Measurements from ENCODE around the gene AHCYL2. TPM values are rescaled to one million over a fixed set of nuclear protein-coding genes. Genes with fewer than 3 reads are reported as not detected.

Gene AHCYL2
- total RNA-seq, 1 donor from 2014 or later, result 106 TPM

- ATAC-seq (no peak), DNase-seq (no peak)
- no peak overlapping the region for H3K27ac ChIP-seq
- no peaks in the 10 kb centered on the region for H3K9me3 ChIP-seq
- no peak overlapping the region for H3K4me3 ChIP-seq
- H3K36me3 ChIP-seq, result no peaks in the 10 kb centered on the region
- intact Hi-C loops (cut with DNase I), result no loop called here
- H3K27me3 ChIP-seq, result no peaks in the 10 kb centered on the region
- H3K4me1 ChIP-seq, result no peaks in the 10 kb centered on the region
- no peak for TF ChIP-seq CTCF (IDR thresholded peaks at IDR 0.05)
Observed at GRCh38 chr7:129466796-129467195, 242.0 kb downstream of the AHCYL2 start.

- Histone ChIP-seq H3K4me1 (no peaks in the 10 kb centered on the region), H3K36me3 (no peaks in the 10 kb centered on the region), H3K27me3 (no peaks in the 10 kb centered on the region), H3K27ac (peak overlapping the region; percentile 52), H3K4me3 (no peak overlapping the region), H3K9me3 (no peaks in the 10 kb centered on the region)
- ATAC-seq (peak; percentile 74), DNase-seq (no peak)
- intact Hi-C loops (cut with DNase I), result no loop called here
- no peak for TF ChIP-seq CTCF (IDR thresholded peaks at IDR 0.05)
Observed at GRCh38 chr7:129468087-129468486, 243.3 kb downstream of the AHCYL2 start.

GRCh38 chr7:129468547-129468946 lies 243.7 kb downstream of the AHCYL2 start:
- TF ChIP-seq CTCF (IDR thresholded peaks at IDR 0.05), result no peak
- Histone ChIP-seq H3K4me1 (no peaks in the 10 kb centered on the region), H3K4me3 (no peak overlapping the region), H3K27me3 (no peaks in the 10 kb centered on the region), H3K9me3 (no peaks in the 10 kb centered on the region), H3K36me3 (no peaks in the 10 kb centered on the region), H3K27ac (peak overlapping the region; percentile 52)
- intact Hi-C loops (cut with DNase I), result no loop called here
- no peak for DNase-seq
- peak; percentile 84 for ATAC-seq

GRCh38 chr7:129469930-129470329 lies 245.1 kb downstream of the AHCYL2 start:
- intact Hi-C loops (cut with DNase I), result loop anchor here (5.0 kb wide), 1 partner anchor 103 kb away; no protein-coding TSS in a partner anchor
- TF ChIP-seq CTCF (IDR thresholded peaks at IDR 0.05), result no peak
- Histone ChIP-seq H3K27me3 (no peaks in the 10 kb centered on the region), H3K4me3 (no peak overlapping the region), H3K9me3 (no peaks in the 10 kb centered on the region), H3K36me3 (no peaks in the 10 kb centered on the region), H3K4me1 (no peaks in the 10 kb centered on the region), H3K27ac (no peak overlapping the region)
- DNase-seq, result no peak
- ATAC-seq, result no peak

GRCh38 chr7:129470411-129470810 lies 245.6 kb downstream of the AHCYL2 start:
- intact Hi-C loops (cut with DNase I), result loop anchor here (5.0 kb wide), 1 partner anchor 103 kb away; no protein-coding TSS in a partner anchor

More at GRCh38 chr7:129470411-129470810, 245.6 kb downstream of the AHCYL2 start:
- Histone ChIP-seq H3K4me3 (no peak overlapping the region), H3K36me3 (no peaks in the 10 kb centered on the region), H3K4me1 (no peaks in the 10 kb centered on the region), H3K27ac (no peak overlapping the region), H3K27me3 (no peaks in the 10 kb centered on the region), H3K9me3 (no peaks in the 10 kb centered on the region)
- no peak for TF ChIP-seq CTCF (IDR thresholded peaks at IDR 0.05)
- DNase-seq, result no peak
- no peak for ATAC-seq

All from upper lobe of right lung (tissue), 1 donor.